Heart left ventricle (tissue), 16 donors: Measurements from ENCODE around the gene WIPF3. TPM values are rescaled to one million over a fixed set of nuclear protein-coding genes. Genes with fewer than 3 reads are reported as not detected.

ENCODE experiments used
- ATAC-seq, 4 donors: fragments of 200-7000 bp; cut with Tn5 transposase; one replicate each; pipeline ENCODE4 v1.9.1; 2020 to 2022; ENCODE audit warnings: moderate library complexity in 4 of 4, mild to moderate bottlenecking in 3 of 4, moderate number of reproducible peaks in 1 of 4
- DNase-seq, 5 donors: peaks; one replicate each; pipeline ENCODE4 v3.0.0-alpha.2; 2020
- H3K27ac ChIP-seq, 12 donors: fragments of 200-600 bp; sonication (generic) in 4 of 12; one replicate each; pipeline versions ENCODE4 v1.5.0 to v1.8.0; 2016 to 2022; ENCODE audit warnings: mild to moderate bottlenecking in 2 of 12
- H3K27me3 ChIP-seq, 9 donors: fragments of 200-600 bp; sonication (generic) in 2 of 9; one replicate each; pipeline versions ENCODE4 v1.5.1 to v1.8.0; 2016 to 2022; ENCODE audit warnings: mild to moderate bottlenecking in 3 of 9
- H3K36me3 ChIP-seq, 9 donors: fragments of 200-600 bp; sonication (generic) in 2 of 9; one replicate each; pipeline versions ENCODE4 v1.5.0 to v1.8.0; 2018 to 2022; ENCODE audit warnings: mild to moderate bottlenecking in 2 of 9
- H3K4me1 ChIP-seq, 12 donors: fragments of 200-600 bp; sonication (generic) in 4 of 12; one replicate each; pipeline versions ENCODE4 v1.5.0 to v1.8.0; 2016 to 2022; ENCODE audit warnings: mild to moderate bottlenecking in 3 of 12
- H3K4me3 ChIP-seq, 12 donors: fragments of 200-600 bp; sonication (generic) in 4 of 12; one replicate each; pipeline versions ENCODE4 v1.5.0 to v1.8.0; 2017 to 2022; ENCODE audit warnings: mild to moderate bottlenecking in 9 of 12, moderate library complexity in 4 of 12
- H3K9me3 ChIP-seq, 12 donors: fragments of 200-600 bp; sonication (generic) in 4 of 12; one replicate each; pipeline versions ENCODE4 v1.5.0 to v1.8.0; 2016 to 2022; ENCODE audit warnings: mild to moderate bottlenecking in 1 of 12
- CTCF ChIP-seq, 12 donors: fragments of 200-600 bp; sonication (generic) in 4 of 12; IDR thresholded peaks; one replicate each; pipeline versions ENCODE4 v1.5.0 to v1.8.0; 2018 to 2022; ENCODE audit warnings: antibody characterized with exemption in 12 of 12, mild to moderate bottlenecking in 5 of 12
- POLR2A ChIP-seq, 2 donors: fragments of 450-650 bp; IDR thresholded peaks; one replicate each; pipeline ENCODE4 v1.6.1; 2017; ENCODE audit warnings: antibody characterized with exemption in 2 of 2, mild to moderate bottlenecking in 2 of 2, moderate library complexity in 2 of 2
- WGBS, 4 donors: extraction: QIAGEN DNeasy Blood & Tissue Kit in 2 of 4; methylation state at CpG; one replicate each; pipeline versions ENCODE4 v1.1.5 to v1.1.7; 2013 to 2018; 5-methylcytosine and 5-hydroxymethylcytosine counted together
- intact Hi-C, 10 donors: fragments of 100-400 bp; cut with DNase I; formaldehyde crosslinking; loops; one replicate each; pipeline versions ENCODE4 v1.11.1 to v1.14.2; 2022
- polyA plus RNA-seq, 2 donors: library from polyadenylated mRNA; stranded (reverse); fragments of 200-250 nt; gene quantifications; one replicate each; pipeline ENCODE4 v1.2.3, GENCODE V29; 2013
- total RNA-seq, 9 donors: library from RNA; depleted of rRNA in 2 of 9; stranded (reverse); fragments of >200 nt in 2 of 9; fragmentation: NEBNext Ultra II Directional in 3 of 9; extraction: Animal tissue kit (Norgen Biotek cat#: 25700) in 3 of 9; gene quantifications; one replicate each; pipeline versions ENCODE4 v1.1.0 to v1.2.4, GENCODE V29; 2016 to 2023
- donor health status: ischemic (EF 13 %, LVEDD 7.1; RV severe dilation, severe dysfunction).
- donor health status: healthy with polysubstance abuse.
- donor health status: DM: no; HTN: yes; CAD: no.
- donor health status: DM: no; HTN: no; CAD: no.
- donor health status: ischemic (EF 25% LVEDD 6.9; RV normal size, moderate dysfunction).
- donor health status: ischemic (EF 25% LVEDD 5.7; RV mildly dilated, moderate dysfunction).
- donor health status: healthy.
- donor health status: DM: yes; HTN: yes; CAD: no.
- donor health status: ischemic (EF 35%, LVEDD 5.7; RV mildly dilated, moderate dysfunction).
- donor health status: nonischemic (EF 11% LVEDD 7.7; RV severe dilation, severe dysfunction).
- donor health status: DM: yes; HTN: yes; CAD: no.
- donor health status: PGD.
- donor health status: ischemic (EF 29% LVEDD 5.4; RV normal size, mild dysfunction).
- donor health status: nonischemic (EF 23%, LVEDD 6.1; RV moderate dilation, normal function).

WIPF3 gene
- total and polyA plus RNA-seq, 11 donors = 1.2 to 16.5 (median 6.8) TPM

GRCh38 chr7:29780346-29780745 is 26.0 kb upstream of the WIPF3 start:
- 94 to 95% (median 94%) methylated on average over 2 of the region's 2 CpGs for WGBS, 4 donors
- intact Hi-C loops = no loop called here
- Histone ChIP-seq H3K27ac (no peak overlapping the region), H3K4me1 (no peaks in the 10 kb centered on the region), H3K4me3 (no peak overlapping the region), H3K36me3 (no peaks in the 10 kb centered on the region), H3K9me3 (peaks cover 0 to 3% (median 0%) of the 10 kb centered on the region in 12 donors), H3K27me3 (peaks cover 0 to 6% (median 0%) of the 10 kb centered on the region in 9 donors)
- no peak for TF ChIP-seq POLR2A (IDR thresholded peaks at IDR 0.05)
- no peak for TF ChIP-seq CTCF (IDR thresholded peaks at IDR 0.05)
- ATAC-seq = no peak
- no peak for DNase-seq

GRCh38 chr7:29783671-29784070 is 22.6 kb upstream of the WIPF3 start:
- no peak overlapping the region for H3K4me3 ChIP-seq
- no peak for ATAC-seq
- 81 to 89% (median 89%) methylated on average over 2 of the region's 2 CpGs for WGBS, 4 donors
- no peaks in the 10 kb centered on the region for H3K4me1 ChIP-seq
- intact Hi-C loops = no loop called here
- peaks cover 0 to 3% (median 0%) of the 10 kb centered on the region in 9 donors for H3K27me3 ChIP-seq
- H3K27ac ChIP-seq = no peak overlapping the region
- peaks cover 0 to 3% (median 0%) of the 10 kb centered on the region in 12 donors for H3K9me3 ChIP-seq
- no peak for DNase-seq
- H3K36me3 ChIP-seq = no peaks in the 10 kb centered on the region
- TF ChIP-seq CTCF (IDR thresholded peaks at IDR 0.05) = no peak
- TF ChIP-seq POLR2A (IDR thresholded peaks at IDR 0.05) = no peak

- WGBS, 4 donors = 32 to 62% (median 54%) methylated on average over 2 of the region's 2 CpGs
- Histone ChIP-seq H3K9me3 (no peaks in the 10 kb centered on the region), H3K36me3 (no peaks in the 10 kb centered on the region), H3K4me1 (no peaks in the 10 kb centered on the region), H3K27me3 (no peaks in the 10 kb centered on the region), H3K27ac (no peak overlapping the region), H3K4me3 (no peak overlapping the region)
- no peak for DNase-seq
- intact Hi-C loops = no loop called here
- ATAC-seq = no peak
- no peak for TF ChIP-seq CTCF (IDR thresholded peaks at IDR 0.05)
- TF ChIP-seq POLR2A (IDR thresholded peaks at IDR 0.05) = no peak
Measured at GRCh38 chr7:29793507-29793906, 12.8 kb upstream of the WIPF3 start.

GRCh38 chr7:29794959-29795629 is 11.2 kb upstream of the WIPF3 start:
- no peak for ATAC-seq
- no peaks in the 10 kb centered on the region for H3K9me3 ChIP-seq
- TF ChIP-seq CTCF (IDR thresholded peaks at IDR 0.05) (no peak), POLR2A (IDR thresholded peaks at IDR 0.05) (no peak)

More at GRCh38 chr7:29794959-29795629, 11.2 kb upstream of the WIPF3 start:
- H3K4me1 ChIP-seq = no peaks in the 10 kb centered on the region
- DNase-seq = no peak
- 65 to 77% (median 73%) methylated on average over 6 of the region's 6 CpGs for WGBS, 4 donors
- no peak overlapping the region for H3K4me3 ChIP-seq
- intact Hi-C loops = no loop called here
- H3K27ac ChIP-seq = no peak overlapping the region
- no peaks in the 10 kb centered on the region for H3K27me3 ChIP-seq
- no peaks in the 10 kb centered on the region for H3K36me3 ChIP-seq
